Gastrocnemius medialis (tissue), 4 donors: ENCODE data around the gene TRABD2A. TPM values are rescaled to one million over a fixed set of nuclear protein-coding genes. Genes with fewer than 3 reads are reported as not detected.

Experiments
- ATAC-seq, 2 donors: fragments of 150-250 bp; one replicate each; pipeline ENCODE4 v1.9.1; 2016
- DNase-seq, 2 donors: peaks; one replicate each; pipeline ENCODE4 v3.0.0-alpha.2; 2019
- H3K27ac ChIP-seq, 4 donors: fragments of 200-600 bp; sonication (generic); 1 replicate in 1 of 4; 2 replicates in 3 of 4; pipeline ENCODE4 v1.5.1; 2016 to 2018; ENCODE audit warnings: mild to moderate bottlenecking in 2 of 4, moderate library complexity in 1 of 4
- H3K27me3 ChIP-seq, 3 donors: fragments of 200-600 bp; sonication (generic) in 2 of 3; 1 replicate in 1 of 3; 2 replicates in 2 of 3; pipeline versions ENCODE4 v1.5.1 to v1.6.0; 2016 to 2019; ENCODE audit warnings: mild to moderate bottlenecking in 1 of 3, moderate library complexity in 1 of 3
- H3K36me3 ChIP-seq, 2 donors: fragments of 200-600 bp; sonication (generic) in 1 of 2; one replicate each; pipeline ENCODE4 v1.5.1; 2017 to 2018
- H3K4me1 ChIP-seq, 2 donors: fragments of 200-600 bp; sonication (generic) in 1 of 2; one replicate each; pipeline ENCODE4 v1.5.1; 2016 to 2017; ENCODE audit warnings: mild to moderate bottlenecking in 2 of 2
- H3K4me3 ChIP-seq, 4 donors: fragments of 200-600 bp; sonication (generic) in 3 of 4; 1 replicate in 1 of 4; 2 replicates in 3 of 4; pipeline ENCODE4 v1.5.1; 2016 to 2019; ENCODE audit warnings: mild to moderate bottlenecking in 2 of 4
- H3K9me3 ChIP-seq, 3 donors: fragments of 200-600 bp; sonication (generic) in 2 of 3; 1 replicate in 1 of 3; 2 replicates in 2 of 3; pipeline ENCODE4 v1.5.1; 2016 to 2019
- CTCF ChIP-seq, 5 experiments: fragments of 450-650 bp in 3 of 5; fragments of 200-600 bp in 2 of 5; sonication (generic) in 2 of 5; IDR thresholded peaks in 4 of 5; conservative IDR thresholded peaks in 1 of 5; 1 replicate in 4 of 5; 2 replicates in 1 of 5; pipeline ENCODE4 v1.5.1; 2016 to 2019; ENCODE audit warnings: antibody characterized with exemption in 5 of 5, mild to moderate bottlenecking in 3 of 5, moderate library complexity in 3 of 5
- POLR2A ChIP-seq, 2 donors: fragments of 450-650 bp; IDR thresholded peaks; one replicate each; pipeline ENCODE4 v1.6.1; 2017; ENCODE audit warnings: antibody characterized with exemption in 2 of 2, mild to moderate bottlenecking in 2 of 2, moderate library complexity in 2 of 2
- in situ Hi-C, 4 donors: fragments of 200-750 bp; cut with MboI; loops; one replicate each; pipeline versions ENCODE4 v1.15.0 to v1.8.0; 2017; ENCODE audit warnings: low sequenced_read_pairs in 4 of 4
- intact Hi-C: fragments of 100-400 bp; cut with DNase I; formaldehyde crosslinking; loops from one replicate; pipeline ENCODE4 v1.15.1; 2023; ENCODE audit warnings: low total_unique reads
- total RNA-seq, 4 donors: library from RNA; depleted of rRNA; stranded (reverse); fragments of >200 nt; gene quantifications; one replicate each; pipeline versions ENCODE4 v1.1.0 to v1.2.3, GENCODE V29; 2016

The TRABD2A gene
- total RNA-seq, 4 donors from 2014 or later, result 0.27 to 0.97 (median 0.64) TPM

GRCh38 chr2:84906900-84907714, 26.2 kb upstream of the TRABD2A start:
- TF ChIP-seq CTCF (IDR thresholded peaks at IDR 0.05 in 4 of 5, conservative IDR thresholded peaks at IDR 0.05 in 1 of 5) (no peak), POLR2A (IDR thresholded peaks at IDR 0.05) (peak; percentile 44 to 50)
- in situ Hi-C loops (loop anchor here in 1 of 4 donors (25.0 kb wide), 1 partner anchor 355 kb away; no protein-coding TSS in a partner anchor), intact Hi-C loops (no loop called here)
- Histone ChIP-seq H3K36me3 (no peaks in the 10 kb centered on the region), H3K4me1 (peaks cover 5 to 21% of the 10 kb centered on the region in 2 donors), H3K4me3 (peak overlapping the region; percentile 78 to 96 (median 80)), H3K9me3 (no peaks in the 10 kb centered on the region), H3K27ac (peak overlapping the region; percentile 78 to 87 (median 82)), H3K27me3 (peaks cover 0 to 8% (median 0%) of the 10 kb centered on the region in 3 donors)
- DNase-seq (peak; percentile 31 to 51), ATAC-seq (peak; percentile 58 to 61)

- no peaks in the 10 kb centered on the region for H3K9me3 ChIP-seq
- peak overlapping the region; percentile 78 to 87 (median 82) for H3K27ac ChIP-seq
- in situ Hi-C loops (loop anchor here in 1 of 4 donors (25.0 kb wide), 1 partner anchor 356 kb away; no protein-coding TSS in a partner anchor), intact Hi-C loops (no loop called here)
- peaks cover 5 to 21% of the 10 kb centered on the region in 2 donors for H3K4me1 ChIP-seq
- DNase-seq (no peak), ATAC-seq (no peak)
- TF ChIP-seq CTCF (IDR thresholded peaks at IDR 0.05 in 4 of 5, conservative IDR thresholded peaks at IDR 0.05 in 1 of 5) (no peak), POLR2A (IDR thresholded peaks at IDR 0.05) (no peak)
- H3K27me3 ChIP-seq, result peaks cover 0 to 8% (median 0%) of the 10 kb centered on the region in 3 donors
- peak overlapping the region; percentile 78 to 96 (median 80) for H3K4me3 ChIP-seq
- no peaks in the 10 kb centered on the region for H3K36me3 ChIP-seq
These were observed 25.4 kb upstream of the TRABD2A start for GRCh38 chr2:84906108-84906899.

- intact Hi-C loops (loop anchor here (2.0 kb wide), 1 partner anchor 19 kb away; no protein-coding TSS in a partner anchor), in situ Hi-C loops (loop anchor here in 1 of 4 donors (25.0 kb wide), 1 partner anchor 357 kb away; no protein-coding TSS in a partner anchor)
- DNase-seq (peak; percentile 56 to 64), ATAC-seq (peak; percentile 57 to 70)
- Histone ChIP-seq H3K9me3 (no peaks in the 10 kb centered on the region), H3K4me3 (peak within 1 kb of the TSS; percentile 78 to 96 (median 80)), H3K4me1 (peaks cover 5 to 21% of the 10 kb centered on the region in 2 donors), H3K27me3 (peaks cover 0 to 8% (median 0%) of the 10 kb centered on the region in 3 donors), H3K36me3 (no peaks in the 10 kb centered on the region), H3K27ac (peak within 1 kb of the TSS; percentile 78 to 87 (median 82))
- TF ChIP-seq POLR2A (IDR thresholded peaks at IDR 0.05), result peak; percentile 74 to 91
- TF ChIP-seq CTCF (IDR thresholded peaks at IDR 0.05 in 4 of 5, conservative IDR thresholded peaks at IDR 0.05 in 1 of 5), result peak in 1 of 5 experiments; percentile 7
These were observed 24.6 kb upstream of the TRABD2A start, which contains the start of gene TMSB10 for GRCh38 chr2:84905181-84906107. TSS of gene TMSB10 (plus strand) at chr2:84905656.
